IPS DF 6.9 (cell line): Measurements from ENCODE around the gene KCNC2.

Experiments
- DNase-seq: peaks from one replicate; pipeline ENCODE4 v3.0.0-alpha.2; 2013; ENCODE audit warnings: low read depth, low spot score
- H3K27ac ChIP-seq: one replicate; pipeline ENCODE4 v1.5.1; 2013; ENCODE audit warnings: low read length, control low read depth
- H3K27me3 ChIP-seq: 2 replicates; pipeline ENCODE4 v1.6.1; 2013; ENCODE audit warnings: mild to moderate bottlenecking, low read length; ENCODE audit not compliant: control insufficient read depth, insufficient read depth
- H3K36me3 ChIP-seq: 2 replicates; pipeline ENCODE4 v1.6.1; 2013; ENCODE audit warnings: low read length; ENCODE audit not compliant: control insufficient read depth, insufficient read depth
- H3K4me1 ChIP-seq: 2 replicates; pipeline ENCODE4 v1.6.1; 2013; ENCODE audit warnings: low read length; ENCODE audit not compliant: control insufficient read depth, insufficient read depth
- H3K4me3 ChIP-seq: 2 replicates; pipeline ENCODE4 v1.5.1; 2013; ENCODE audit warnings: mild to moderate bottlenecking, low read length
- H3K9me3 ChIP-seq: 2 replicates; pipeline ENCODE4 v1.6.1; 2013; ENCODE audit warnings: low read length, inconsistent platforms; ENCODE audit not compliant: control insufficient read depth, insufficient read depth
- WGBS: extraction: QIAGEN DNeasy Blood & Tissue Kit; methylation state at CpG from one replicate; pipeline ENCODE4 v1.1.7; 2013; ENCODE audit warnings: mixed read lengths, missing lambda C conversion rate; ENCODE audit not compliant: insufficient read length, insufficient coverage; 5-methylcytosine and 5-hydroxymethylcytosine counted together

The KCNC2 gene

GRCh38 chr12:75007133-75007532 lies 202.5 kb downstream of the KCNC2 start:
- no CpG with 5 or more reads among the region's 2 CpGs for WGBS
- Histone ChIP-seq H3K27me3 (no peaks in the 10 kb centered on the region), H3K4me1 (no peaks in the 10 kb centered on the region), H3K27ac (no peak overlapping the region), H3K9me3 (no peaks in the 10 kb centered on the region), H3K36me3 (no peaks in the 10 kb centered on the region), H3K4me3 (no peak overlapping the region)
- DNase-seq = no peak

- DNase-seq = no peak
- Histone ChIP-seq H3K4me1 (no peaks in the 10 kb centered on the region), H3K9me3 (no peaks in the 10 kb centered on the region), H3K27ac (no peak overlapping the region), H3K36me3 (no peaks in the 10 kb centered on the region), H3K4me3 (no peak overlapping the region), H3K27me3 (no peaks in the 10 kb centered on the region)
- WGBS = no CpG with 5 or more reads among the region's 2 CpGs
Observed at GRCh38 chr12:75000120-75000519, 209.5 kb downstream of the KCNC2 start.

GRCh38 chr12:74999474-74999873 lies 210.2 kb downstream of the KCNC2 start:
- Histone ChIP-seq H3K27ac (no peak overlapping the region), H3K36me3 (no peaks in the 10 kb centered on the region), H3K27me3 (no peaks in the 10 kb centered on the region), H3K4me1 (no peaks in the 10 kb centered on the region), H3K9me3 (no peaks in the 10 kb centered on the region), H3K4me3 (no peak overlapping the region)
- DNase-seq = no peak
- WGBS = no CpG with 5 or more reads among the region's 3 CpGs
